Measurements from ENCODE around the gene OXNAD1. TPM values are rescaled to one million over a fixed set of nuclear protein-coding genes. Genes with fewer than 3 reads are reported as not detected.

The OXNAD1 gene
- total RNA-seq, 2 donors from 2014 or later, result 7.5 to 8.6 TPM

GRCh38 chr3:16335772-16336645 lies 71.0 kb downstream of the OXNAD1 start:
- intact Hi-C loops (cut with DNase I), result no loop called here
- peak; percentile 46 for DNase-seq (ENCODE audit: low spot score)

GRCh38 chr3:16336825-16337224 lies 71.8 kb downstream of the OXNAD1 start:
- no peak for DNase-seq (ENCODE audit: low spot score)
- intact Hi-C loops (cut with DNase I), result no loop called here

- intact Hi-C loops (cut with DNase I), result no loop called here
- no peak for DNase-seq (ENCODE audit: low spot score)
These were observed 73.0 kb downstream of the OXNAD1 start for GRCh38 chr3:16337856-16338540.

- DNase-seq (ENCODE audit: low spot score), result no peak
- intact Hi-C loops (cut with DNase I), result no loop called here
These were observed 74.0 kb downstream of the OXNAD1 start for GRCh38 chr3:16338999-16339398.

GRCh38 chr3:16343101-16343500 lies 78.1 kb downstream of the OXNAD1 start:
- no peak for DNase-seq (ENCODE audit: low spot score)
- intact Hi-C loops (cut with DNase I), result no loop called here

- no peak for DNase-seq (ENCODE audit: low spot score)
- intact Hi-C loops (cut with DNase I), result no loop called here
These were observed 81.5 kb downstream of the OXNAD1 start for GRCh38 chr3:16346413-16347081.

GRCh38 chr3:16347548-16347947 lies 82.5 kb downstream of the OXNAD1 start:
- intact Hi-C loops (cut with DNase I), result no loop called here
- no peak for DNase-seq (ENCODE audit: low spot score)

GRCh38 chr3:16349986-16350596 lies 85.1 kb downstream of the OXNAD1 start:
- intact Hi-C loops (cut with DNase I), result no loop called here
- no peak for DNase-seq (ENCODE audit: low spot score)

- intact Hi-C loops (cut with DNase I), result no loop called here
- no peak for DNase-seq (ENCODE audit: low spot score)
These were observed 85.7 kb downstream of the OXNAD1 start for GRCh38 chr3:16350597-16351318.

- intact Hi-C loops (cut with DNase I), result no loop called here
- no peak for DNase-seq (ENCODE audit: low spot score)
These were observed 87.4 kb downstream of the OXNAD1 start for GRCh38 chr3:16352428-16352827.

- intact Hi-C loops (cut with DNase I), result no loop called here
- no peak for DNase-seq (ENCODE audit: low spot score)
These were observed 89.3 kb downstream of the OXNAD1 start for GRCh38 chr3:16354291-16354690.

Other genes starting within 250 kb of the OXNAD1 start
- 100 to 1,000 TPM in 1 of 2 donors, 10 to 100 TPM in 1; 62.2 to 130 TPM for gene GALNT15, start 90.5 kb upstream of the OXNAD1 start, total RNA-seq
- gene DPH3, start 269 bp upstream of the OXNAD1 start, total RNA-seq, result 10 to 100 TPM; 35.4 to 47.1 TPM
- gene RFTN1, start 248.5 kb downstream of the OXNAD1 start, total RNA-seq, result 100 to 1,000 TPM in 1 of 2 donors, 10 to 100 TPM in 1; 72.2 to 102 TPM

Measured in posterior vena cava (tissue), 2 donors.